Trophoblast cell (in vitro differentiated cells and primary cell): ENCODE measurements around the gene LMO4.
A peak's percentile ranks its signal among the peaks of the same experiment; 100 is the strongest.

Experiments
- DNase-seq, 2 donors: peaks; one replicate each; pipeline ENCODE4 v3.0.0-alpha.2; 2016
- H2AFZ ChIP-seq: 2 replicates; pipeline ENCODE4 v1.6.1; 2013; ENCODE audit warnings: low read length, moderate library complexity, mild to moderate bottlenecking; ENCODE audit not compliant: insufficient read depth, poor library complexity
- H2AK5ac ChIP-seq: 2 replicates; pipeline ENCODE4 v1.6.1; 2013; ENCODE audit warnings: mild to moderate bottlenecking, low read length
- H2BK120ac ChIP-seq: 2 replicates; pipeline ENCODE4 v1.6.1; 2013; ENCODE audit warnings: low read length, mild to moderate bottlenecking, moderate library complexity; ENCODE audit not compliant: insufficient read depth, poor library complexity
- H2BK12ac ChIP-seq: 2 replicates; pipeline ENCODE4 v1.6.1; 2013; ENCODE audit warnings: mild to moderate bottlenecking, low read length, moderate library complexity
- H2BK5ac ChIP-seq: 2 replicates; pipeline ENCODE4 v1.6.1; 2013; ENCODE audit warnings: low read length, low read depth, moderate library complexity, mild to moderate bottlenecking; ENCODE audit not compliant: poor library complexity
- H3K14ac ChIP-seq: 2 replicates; pipeline ENCODE4 v1.6.1; 2013; ENCODE audit warnings: mild to moderate bottlenecking, low read length
- H3K18ac ChIP-seq: 2 replicates; pipeline ENCODE4 v1.6.1; 2013; ENCODE audit warnings: mild to moderate bottlenecking, low read length
- H3K23ac ChIP-seq: 2 replicates; pipeline ENCODE4 v1.6.1; 2013; ENCODE audit warnings: low read length
- H3K27ac ChIP-seq: 2 replicates; pipeline ENCODE4 v1.5.1; 2013; ENCODE audit warnings: low read depth, mild to moderate bottlenecking, inconsistent platforms, low read length, moderate library complexity
- H3K27me3 ChIP-seq: 2 replicates; pipeline ENCODE4 v1.6.1; 2013; ENCODE audit warnings: inconsistent platforms, mild to moderate bottlenecking, low read length, moderate library complexity; ENCODE audit not compliant: insufficient read depth
- H3K36me3 ChIP-seq, 2 experiments: 1 replicate in 1 of 2; 2 replicates in 1 of 2; pipeline ENCODE4 v1.6.1; 2013; ENCODE audit warnings: low read length in 2 of 2, mild to moderate bottlenecking in 2 of 2, moderate library complexity in 1 of 2; ENCODE audit not compliant: insufficient read depth in 2 of 2, control insufficient read depth in 1 of 2
- H3K4ac ChIP-seq: 2 replicates; pipeline ENCODE4 v1.6.1; 2013; ENCODE audit warnings: low read depth, mild to moderate bottlenecking, low read length, moderate library complexity
- H3K4me1 ChIP-seq, 2 experiments: 1 replicate in 1 of 2; 2 replicates in 1 of 2; pipeline ENCODE4 v1.6.1; 2013; ENCODE audit warnings: low read length in 2 of 2, mild to moderate bottlenecking in 2 of 2, moderate library complexity in 1 of 2; ENCODE audit not compliant: insufficient read depth in 2 of 2, control insufficient read depth in 1 of 2
- H3K4me2 ChIP-seq: 2 replicates; pipeline ENCODE4 v1.6.1; 2013; ENCODE audit warnings: inconsistent platforms, mild to moderate bottlenecking, low read length, moderate library complexity
- H3K4me3 ChIP-seq: 2 replicates; pipeline ENCODE4 v1.5.1; 2013; ENCODE audit warnings: mild to moderate bottlenecking, low read depth, low read length, inconsistent platforms
- H3K79me1 ChIP-seq: one replicate; pipeline ENCODE4 v1.6.1; 2013; ENCODE audit warnings: low read length
- H3K79me2 ChIP-seq: 2 replicates; pipeline ENCODE4 v1.6.1; 2013; ENCODE audit warnings: low read length, mild to moderate bottlenecking; ENCODE audit not compliant: control insufficient read depth, insufficient read depth, poor library complexity
- H3K9ac ChIP-seq: 2 replicates; pipeline ENCODE4 v1.6.1; 2013; ENCODE audit warnings: mild to moderate bottlenecking, low read length
- H3K9me3 ChIP-seq: 2 replicates; pipeline ENCODE4 v1.6.1; 2013; ENCODE audit warnings: low read depth, mild to moderate bottlenecking, control low read depth, inconsistent platforms, low read length; ENCODE audit not compliant: insufficient read depth
- H4K12ac ChIP-seq: 2 replicates; pipeline ENCODE4 v1.6.1; 2013; ENCODE audit warnings: low read depth, mild to moderate bottlenecking, low read length, moderate library complexity
- H4K8ac ChIP-seq: 2 replicates; pipeline ENCODE4 v1.6.1; 2013; ENCODE audit warnings: low read depth, mild to moderate bottlenecking, low read length, moderate library complexity
- H4K91ac ChIP-seq: one replicate; pipeline ENCODE4 v1.6.1; 2013; ENCODE audit warnings: low read depth, mild to moderate bottlenecking, low read length, moderate library complexity
- WGBS: extraction: QIAGEN DNeasy Blood & Tissue Kit; methylation state at CpG from one replicate; pipeline ENCODE4 v1.1.7; 2013; ENCODE audit warnings: missing lambda C conversion rate; ENCODE audit not compliant: insufficient read length, insufficient coverage; ENCODE audit errors: extremely low coverage; 5-methylcytosine and 5-hydroxymethylcytosine counted together

Gene LMO4

DNA sequence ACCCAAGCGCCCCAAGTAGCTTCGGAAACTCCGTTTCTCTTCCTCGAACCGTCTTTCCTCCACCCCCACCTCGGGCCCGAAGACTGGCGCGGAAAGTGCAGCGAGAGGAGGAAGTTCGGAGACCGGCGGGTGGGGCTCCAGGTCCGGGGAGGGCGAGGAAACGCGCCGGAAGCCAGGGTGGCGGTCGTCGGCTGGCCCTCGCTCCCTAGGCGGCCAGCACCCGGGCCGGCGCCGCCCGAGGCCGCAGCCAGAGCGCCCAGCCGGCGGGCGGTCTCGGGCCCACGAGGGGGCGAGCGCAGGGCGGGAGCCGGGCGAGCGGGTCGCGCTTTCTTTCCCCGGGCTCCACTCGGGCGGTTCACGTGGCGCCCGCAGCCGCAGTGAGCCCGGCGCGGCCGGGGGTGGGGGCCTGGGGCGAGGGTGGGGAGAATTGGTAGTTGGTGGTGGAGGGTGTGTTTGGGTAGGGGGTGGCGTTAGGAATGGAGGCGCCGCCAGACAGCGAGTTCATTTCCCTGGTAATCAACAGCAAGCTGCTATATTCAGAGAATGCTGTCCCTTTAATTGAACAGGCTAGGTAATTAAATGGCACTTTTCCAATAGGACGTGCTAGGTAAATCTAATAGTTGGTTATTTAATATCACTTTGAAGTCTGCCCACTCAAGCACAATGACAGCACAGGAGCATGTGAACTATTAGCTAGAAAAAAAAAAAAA, 6.7 kb downstream of the LMO4 start:
- H3K79me1 ChIP-seq = peaks cover 18% of the 10 kb centered on the region
- H3K9me3 ChIP-seq = no peaks in the 10 kb centered on the region
- H4K8ac ChIP-seq = peak overlapping the region; percentile 57
- H4K12ac ChIP-seq = peak overlapping the region; percentile 14
- H3K4me2 ChIP-seq = peak overlapping the region; percentile 46
- H3K18ac ChIP-seq = peak overlapping the region; percentile 45
- peak overlapping the region; percentile 51 for H3K4me3 ChIP-seq
- H3K4ac ChIP-seq = peak overlapping the region; percentile 27
- H2AFZ ChIP-seq = peak overlapping the region; percentile 37
- peak; percentile 63 to 81 for DNase-seq
- no peak overlapping the region for H2AK5ac ChIP-seq
- H3K14ac ChIP-seq = peak overlapping the region; percentile 28
- no peaks in the 10 kb centered on the region for H3K27me3 ChIP-seq
- H2BK5ac ChIP-seq = no peak overlapping the region
- H3K27ac ChIP-seq = peak overlapping the region; percentile 46
- no peak overlapping the region for H3K23ac ChIP-seq
- no peak overlapping the region for H2BK120ac ChIP-seq
- H3K79me2 ChIP-seq = peaks cover 13% of the 10 kb centered on the region
- peak overlapping the region; percentile 66 for H3K9ac ChIP-seq
- H3K4me1 ChIP-seq = peaks cover 12 to 15% of the 10 kb centered on the region in 2 experiments
- peak overlapping the region; percentile 85 for H4K91ac ChIP-seq
- no CpG with 5 or more reads among the region's 60 CpGs for WGBS
- no peak overlapping the region for H2BK12ac ChIP-seq
- H3K36me3 ChIP-seq = peaks cover 13 to 25% of the 10 kb centered on the region in 2 experiments

GRCh38 chr1:87336623-87337067, 8.0 kb downstream of the LMO4 start:
- no peak overlapping the region for H3K18ac ChIP-seq
- H3K4me2 ChIP-seq = peak overlapping the region; percentile 10
- peaks cover 11% of the 10 kb centered on the region for H3K79me1 ChIP-seq
- no peaks in the 10 kb centered on the region for H3K27me3 ChIP-seq
- no peak overlapping the region for H2BK5ac ChIP-seq
- peaks cover 12 to 15% of the 10 kb centered on the region in 2 experiments for H3K4me1 ChIP-seq
- H3K27ac ChIP-seq = no peak overlapping the region
- DNase-seq = no peak
- H2AFZ ChIP-seq = no peak overlapping the region
- no peak overlapping the region for H4K91ac ChIP-seq
- no peak overlapping the region for H4K12ac ChIP-seq
- no peak overlapping the region for H4K8ac ChIP-seq
- H3K9me3 ChIP-seq = no peaks in the 10 kb centered on the region
- WGBS = no CpG with 5 or more reads among the region's 10 CpGs
- peaks cover 12 to 25% of the 10 kb centered on the region in 2 experiments for H3K36me3 ChIP-seq
- peaks cover 11% of the 10 kb centered on the region for H3K79me2 ChIP-seq
- no peak overlapping the region for H3K14ac ChIP-seq
- H2BK120ac ChIP-seq = no peak overlapping the region
- H3K9ac ChIP-seq = no peak overlapping the region
- no peak overlapping the region for H2BK12ac ChIP-seq
- H3K23ac ChIP-seq = no peak overlapping the region
- H3K4me3 ChIP-seq = no peak overlapping the region
- H3K4ac ChIP-seq = no peak overlapping the region
- H2AK5ac ChIP-seq = no peak overlapping the region

- Histone ChIP-seq H3K14ac (no peak overlapping the region), H3K36me3 (peaks cover 8 to 22% of the 10 kb centered on the region in 2 experiments), H3K23ac (no peak overlapping the region), H3K9me3 (no peaks in the 10 kb centered on the region), H2BK12ac (no peak overlapping the region), H2BK120ac (no peak overlapping the region), H3K79me1 (peaks cover 9% of the 10 kb centered on the region), H3K9ac (no peak overlapping the region), H2BK5ac (no peak overlapping the region), H3K4me1 (peaks cover 5 to 8% of the 10 kb centered on the region in 2 experiments), H3K79me2 (peaks cover 7% of the 10 kb centered on the region), H2AK5ac (no peak overlapping the region), H2AFZ (no peak overlapping the region), H4K8ac (no peak overlapping the region), H3K4ac (peak overlapping the region; percentile 67), H3K27me3 (no peaks in the 10 kb centered on the region), H3K27ac (no peak overlapping the region), H3K18ac (peak overlapping the region; percentile 58), H3K4me2 (no peak overlapping the region), H4K12ac (no peak overlapping the region), H3K4me3 (no peak overlapping the region), H4K91ac (peak overlapping the region; percentile 5)
- DNase-seq = no peak
- no CpG with 5 or more reads among the region's 5 CpGs for WGBS
These were observed 8.9 kb downstream of the LMO4 start for GRCh38 chr1:87337606-87338005.

DNA sequence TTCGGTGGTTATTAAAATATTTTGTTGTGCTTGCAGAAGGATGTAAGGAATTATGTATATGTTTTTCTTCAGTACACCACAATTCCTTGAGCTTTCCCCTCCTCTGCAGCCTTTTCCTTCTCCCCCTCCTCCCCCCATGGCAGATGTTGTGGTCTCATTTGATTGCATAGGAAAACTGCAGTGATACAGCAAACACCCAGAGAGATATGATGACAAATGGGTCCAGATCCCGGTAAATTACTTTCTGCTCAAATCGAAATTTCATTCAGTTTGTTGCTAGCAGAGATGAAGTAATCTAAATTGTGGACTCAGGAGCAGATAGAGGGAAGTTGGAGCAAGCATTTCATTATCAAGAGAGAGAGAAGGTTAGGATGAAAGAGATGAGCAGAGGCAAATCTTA, 9.9 kb downstream of the LMO4 start:
- no peak overlapping the region for H2BK12ac ChIP-seq
- H4K12ac ChIP-seq = no peak overlapping the region
- H4K91ac ChIP-seq = no peak overlapping the region
- H3K14ac ChIP-seq = no peak overlapping the region
- H3K4me3 ChIP-seq = no peak overlapping the region
- no peak for DNase-seq
- H2AK5ac ChIP-seq = no peak overlapping the region
- peaks cover 9% of the 10 kb centered on the region for H3K79me1 ChIP-seq
- H3K27me3 ChIP-seq = no peaks in the 10 kb centered on the region
- H3K79me2 ChIP-seq = peaks cover 7% of the 10 kb centered on the region
- no peak overlapping the region for H2AFZ ChIP-seq
- peaks cover 5 to 8% of the 10 kb centered on the region in 2 experiments for H3K4me1 ChIP-seq
- H3K27ac ChIP-seq = no peak overlapping the region
- H3K18ac ChIP-seq = no peak overlapping the region
- WGBS = no CpG with 5 or more reads among the region's 3 CpGs
- H3K9ac ChIP-seq = no peak overlapping the region
- no peaks in the 10 kb centered on the region for H3K9me3 ChIP-seq
- H3K4me2 ChIP-seq = no peak overlapping the region
- H2BK120ac ChIP-seq = no peak overlapping the region
- H4K8ac ChIP-seq = no peak overlapping the region
- H3K36me3 ChIP-seq = peaks cover 8 to 22% of the 10 kb centered on the region in 2 experiments
- H2BK5ac ChIP-seq = no peak overlapping the region
- H3K23ac ChIP-seq = no peak overlapping the region
- H3K4ac ChIP-seq = no peak overlapping the region
